Fibroblast of lung (primary cell): Measurements from ENCODE around the gene AATF.

Experiments
- CTCF ChIP-seq, 2 donors: IDR thresholded peaks in 1 of 2; conservative IDR thresholded peaks in 1 of 2; 1 replicate in 1 of 2; 2 replicates in 1 of 2; pipeline ENCODE4 v1.5.1; 2011 to 2012; ENCODE audit warnings: low read length in 2 of 2, control low read depth in 1 of 2, inconsistent platforms in 1 of 2, low read depth in 1 of 2, mild to moderate bottlenecking in 1 of 2
- EZH2 ChIP-seq: IDR thresholded peaks from 2 replicates; pipeline ENCODE4 v1.5.1; 2012; ENCODE audit warnings: low read length, control low read depth, mild to moderate bottlenecking; ENCODE audit errors: missing control alignments

- TF ChIP-seq CTCF (conservative IDR thresholded peaks at IDR 0.05 in 1 of 2, IDR thresholded peaks at IDR 0.05 in 1 of 2; ENCODE audit: low read depth in 1 of 2, low read length in 2 of 2) = no peak
- no peak for TF ChIP-seq EZH2
These were observed 147.3 kb downstream of the AATF start for GRCh38 chr17:37096071-37096470.
